Gastroesophageal sphincter (tissue), 4 donors: ENCODE measurements around the gene ZNF223. TPM values are rescaled to one million over a fixed set of nuclear protein-coding genes. Genes with fewer than 3 reads are reported as not detected.
A peak's percentile ranks its signal among the peaks of the same experiment; 100 is the strongest.

Experiments
- ATAC-seq: fragments of 150-250 bp; one replicate; pipeline ENCODE4 v1.9.1; 2016; ENCODE audit warnings: mild to moderate bottlenecking, moderate library complexity
- H3K27ac ChIP-seq, 4 donors: fragments of 200-600 bp; sonication (generic) in 3 of 4; 1 replicate in 3 of 4; 2 replicates in 1 of 4; pipeline ENCODE4 v1.5.1; 2016 to 2019
- H3K27me3 ChIP-seq: fragments of 200-600 bp; sonication (generic); one replicate; pipeline ENCODE4 v1.5.1; 2019
- H3K36me3 ChIP-seq, 2 donors: fragments of 200-600 bp; sonication (generic); one replicate each; pipeline ENCODE4 v1.5.1; 2019; ENCODE audit warnings: control low read depth in 1 of 2
- H3K4me1 ChIP-seq, 3 donors: fragments of 200-600 bp; sonication (generic); 1 replicate in 2 of 3; 2 replicates in 1 of 3; pipeline ENCODE4 v1.5.1; 2016 to 2019; ENCODE audit warnings: control low read depth in 2 of 3
- H3K4me3 ChIP-seq, 2 donors: fragments of 200-600 bp; sonication (generic); one replicate each; pipeline ENCODE4 v1.5.1; 2019; ENCODE audit warnings: mild to moderate bottlenecking in 1 of 2, moderate library complexity in 1 of 2
- H3K9me3 ChIP-seq, 3 donors: fragments of 200-600 bp; sonication (generic); one replicate each; pipeline ENCODE4 v1.5.1; 2017 to 2019; ENCODE audit warnings: control low read depth in 2 of 3
- CTCF ChIP-seq, 4 experiments: fragments of 200-600 bp in 2 of 4; fragments of 450-650 bp in 2 of 4; sonication (generic) in 1 of 4; IDR thresholded peaks; one replicate each; pipeline ENCODE4 v1.5.1; 2017 to 2019; ENCODE audit warnings: antibody characterized with exemption in 4 of 4, mild to moderate bottlenecking in 2 of 4, moderate library complexity in 2 of 4
- EP300 ChIP-seq: sonication (generic); formaldehyde crosslinking; IDR thresholded peaks from one replicate; pipeline ENCODE4 v1.6.1; 2017; ENCODE audit warnings: antibody characterized with exemption, mild to moderate bottlenecking
- POLR2A ChIP-seq, 2 donors: fragments of 450-650 bp; IDR thresholded peaks; one replicate each; pipeline ENCODE4 v1.6.1; 2017; ENCODE audit warnings: antibody characterized with exemption in 2 of 2, mild to moderate bottlenecking in 2 of 2, moderate library complexity in 1 of 2
- POLR2AphosphoS5 ChIP-seq: sonication (generic); formaldehyde crosslinking; IDR thresholded peaks from one replicate; pipeline ENCODE4 v1.6.1; 2017; ENCODE audit warnings: antibody characterized with exemption
- WGBS, 2 donors: methylation state at CpG; one replicate each; pipeline ENCODE4 v1.1.5; 2018; ENCODE audit warnings: low coverage in 1 of 2; 5-methylcytosine and 5-hydroxymethylcytosine counted together
- total RNA-seq, 4 donors: library from RNA; depleted of rRNA; stranded (reverse); fragments of >200 nt; gene quantifications; one replicate each; pipeline ENCODE4 v1.1.0, GENCODE V29; 2016

The ZNF223 gene
- total RNA-seq, 4 donors from 2014 or later, result 2.3 to 5.5 (median 4.4) TPM

GRCh38 chr19:44071824-44072542, 20.1 kb downstream of the ZNF223 start, which contains the start of gene ZNF284:
TSS of gene ZNF284 (plus strand) at chr19:44072159. CDS start at chr19:44076390, 4,231 bp downstream.
- peaks cover 0 to 37% (median 0%) of the 10 kb centered on the region in 3 donors for H3K9me3 ChIP-seq
- peaks cover 4 to 15% (median 5%) of the 10 kb centered on the region in 3 donors for H3K4me1 ChIP-seq
- ATAC-seq, result peak; percentile 99
- peak; percentile 53 for TF ChIP-seq POLR2AphosphoS5
- TF ChIP-seq CTCF (IDR thresholded peaks at IDR 0.05), result no peak
- no peaks in the 10 kb centered on the region for H3K27me3 ChIP-seq
- WGBS, 2 donors, result 0% methylated on average over 9 to 23 of the region's 40 CpGs
- H3K27ac ChIP-seq, result peak within 1 kb of the TSS in 3 of 4 donors; percentile 71 to 77 (median 71)
- peaks cover 0 to 20% of the 10 kb centered on the region in 2 donors for H3K36me3 ChIP-seq
- peak within 1 kb of the TSS; percentile 58 to 62 for H3K4me3 ChIP-seq

- TF ChIP-seq EP300 (no peak), CTCF (IDR thresholded peaks at IDR 0.05) (no peak), POLR2AphosphoS5 (no peak), POLR2A (IDR thresholded peaks at IDR 0.05) (no peak)
- peaks cover 0 to 29% (median 0%) of the 10 kb centered on the region in 3 donors for H3K9me3 ChIP-seq
- peak overlapping the region; percentile 58 to 62 for H3K4me3 ChIP-seq
- ATAC-seq, result no peak
- 32 to 48% methylated on average over 6 to 9 of the region's 18 CpGs for WGBS, 2 donors
- peak overlapping the region in 2 of 4 donors; percentile 71 for H3K27ac ChIP-seq
- H3K27me3 ChIP-seq, result no peaks in the 10 kb centered on the region
- peaks cover 0 to 20% of the 10 kb centered on the region in 2 donors for H3K36me3 ChIP-seq
- peaks cover 4 to 15% (median 5%) of the 10 kb centered on the region in 3 donors for H3K4me1 ChIP-seq
These were observed 20.9 kb downstream of the ZNF223 start for GRCh38 chr19:44072543-44073401.

DNA sequence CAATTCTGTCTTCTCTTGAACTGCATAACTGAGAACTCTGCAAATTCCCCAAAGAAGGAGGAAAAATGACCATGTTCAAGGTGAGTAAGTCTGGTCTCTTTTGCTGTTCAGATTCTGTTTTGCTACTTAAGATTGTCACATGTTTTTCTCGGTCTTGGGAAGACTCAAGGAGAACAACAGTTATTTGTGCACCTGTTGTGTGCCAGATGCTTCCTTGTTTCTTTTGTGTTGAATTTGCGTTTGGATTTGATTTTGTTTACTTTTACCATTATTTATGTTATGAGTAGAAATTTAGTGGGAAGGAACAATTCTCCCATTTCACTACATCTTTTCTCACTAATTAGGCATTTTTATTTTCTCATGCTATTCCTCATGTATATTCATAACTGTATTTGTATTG, 24.5 kb downstream of the ZNF223 start:
- Histone ChIP-seq H3K36me3 (peaks cover 0 to 47% of the 10 kb centered on the region in 2 donors), H3K27ac (no peak overlapping the region), H3K9me3 (no peaks in the 10 kb centered on the region), H3K4me3 (no peak overlapping the region), H3K27me3 (no peaks in the 10 kb centered on the region), H3K4me1 (peaks cover 4 to 14% (median 5%) of the 10 kb centered on the region in 3 donors)
- WGBS, 2 donors, result 81 to 86% methylated on average over 2 of the region's 2 CpGs
- TF ChIP-seq POLR2AphosphoS5 (no peak), POLR2A (IDR thresholded peaks at IDR 0.05) (no peak), EP300 (no peak), CTCF (IDR thresholded peaks at IDR 0.05) (no peak)
- ATAC-seq, result no peak

GRCh38 chr19:44092108-44092507, 40.3 kb downstream of the ZNF223 start:
- no peak for ATAC-seq
- no peak overlapping the region for H3K4me3 ChIP-seq
- peaks cover 0 to 21% (median 0%) of the 10 kb centered on the region in 3 donors for H3K4me1 ChIP-seq
- H3K27ac ChIP-seq, result no peak overlapping the region
- H3K27me3 ChIP-seq, result no peaks in the 10 kb centered on the region
- peaks cover 0 to 19% of the 10 kb centered on the region in 2 donors for H3K36me3 ChIP-seq
- TF ChIP-seq CTCF (IDR thresholded peaks at IDR 0.05) (no peak), EP300 (no peak), POLR2AphosphoS5 (no peak), POLR2A (IDR thresholded peaks at IDR 0.05) (no peak)
- peaks cover 0 to under 1% (median 0%) of the 10 kb centered on the region in 3 donors for H3K9me3 ChIP-seq
- WGBS, 2 donors, result 66 to 78% methylated on average over 2 to 3 of the region's 4 CpGs
